HS-27A (cell line): ENCODE measurements around the gene ACTL10.
"Not testable (repeated sequence)": the region's sequence is repeated elsewhere in the genome, so short reads cannot be mapped to it uniquely, and the experiment has no call there.

Experiments used
- DNase-seq: peaks from one replicate; pipeline ENCODE4 v3.0.0-alpha.2; 2012; ENCODE audit warnings: low read depth, missing footprints

The ACTL10 gene

GRCh38 chr20:33666293-33667244 lies at the start of gene ACTL10:
Gene ACTL10, plus strand, starts transcription at chr20:33666943. Its CDS starts 555 bp downstream, at chr20:33667498.
- DNase-seq: peak; percentile 99

DNA sequence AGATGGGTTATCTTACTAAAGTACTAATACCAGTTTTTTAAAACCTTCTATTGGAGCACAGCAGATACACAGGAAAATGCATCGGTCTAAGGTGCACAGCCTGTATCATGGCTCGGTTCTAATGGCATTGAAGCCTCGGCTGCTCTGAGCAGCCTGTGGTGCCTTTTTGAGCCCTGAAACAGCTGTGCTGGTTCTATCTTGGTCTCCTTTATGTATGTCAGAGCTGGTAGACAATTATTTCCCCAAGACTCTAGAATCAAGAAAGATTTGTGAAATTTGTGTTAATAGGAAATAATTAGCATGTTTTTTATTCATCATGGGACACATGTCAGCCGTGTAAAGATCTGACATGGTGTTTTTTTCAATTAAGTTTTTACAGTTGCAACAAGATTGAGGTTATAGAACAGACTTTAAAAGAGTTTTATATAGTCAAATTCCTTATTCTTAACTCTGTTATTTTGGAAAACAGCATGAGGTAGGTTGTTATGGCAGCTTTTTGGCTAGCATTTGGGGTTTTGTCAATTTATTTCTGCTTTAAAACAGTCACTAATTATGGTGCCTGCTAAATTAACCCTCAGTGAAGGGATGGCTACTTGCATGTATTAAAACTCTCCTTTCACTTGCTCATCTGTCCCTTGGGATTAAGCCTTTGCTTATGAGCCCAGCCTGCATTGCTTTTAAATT lies 44.9 kb upstream of the ACTL10 start:
- DNase-seq: no peak

DNA sequence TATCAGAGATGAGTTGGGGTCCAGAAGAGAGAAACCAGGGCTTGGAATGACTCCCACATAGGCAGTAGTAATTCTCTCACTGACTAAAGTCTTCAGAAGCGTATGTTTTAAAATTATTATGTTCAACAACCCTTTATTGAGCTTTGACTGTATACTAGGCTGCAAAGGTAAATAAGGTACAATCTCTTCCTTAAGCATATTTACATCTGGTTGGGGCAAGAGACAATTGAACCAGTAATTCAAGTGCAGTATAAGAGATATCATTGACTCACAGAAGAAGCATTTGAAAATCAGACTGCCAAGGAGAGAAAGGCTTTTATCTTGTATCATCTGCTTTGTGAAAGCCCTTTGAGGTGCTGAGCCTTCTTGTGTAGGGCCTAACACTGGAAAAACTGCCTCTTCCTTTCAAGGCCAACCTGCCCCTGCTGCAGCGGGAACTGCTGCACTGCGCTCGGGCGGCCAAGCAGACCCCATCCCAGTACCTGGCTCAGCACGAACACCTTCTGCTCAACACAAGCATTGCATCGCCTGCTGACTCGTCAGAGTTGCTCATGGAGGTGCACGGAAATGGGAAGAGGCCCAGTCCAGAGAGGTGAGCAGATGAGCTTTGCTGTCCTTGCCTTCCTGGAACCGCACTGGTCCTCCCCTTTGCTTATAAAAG lies 43.9 kb upstream of the ACTL10 start:
- DNase-seq: no peak

DNA sequence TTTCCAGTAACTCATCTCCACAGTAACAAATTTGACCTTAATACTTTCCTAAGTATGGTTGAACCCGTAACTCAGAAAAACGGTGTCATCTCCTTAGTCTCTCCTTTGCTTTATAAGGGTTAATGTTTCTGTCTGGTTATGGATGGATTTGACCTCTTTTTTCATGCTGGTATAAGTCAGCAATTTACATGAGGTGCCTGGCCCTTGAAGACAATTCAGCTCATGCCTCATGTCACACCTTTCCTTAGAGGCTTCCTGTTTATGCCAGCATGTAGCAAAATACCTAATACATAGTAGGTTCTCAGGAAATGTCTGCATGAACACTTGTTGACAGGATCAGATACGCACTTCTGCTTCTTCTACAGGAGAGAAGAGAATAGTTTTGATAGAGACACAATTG lies 42.3 kb upstream of the ACTL10 start:
- DNase-seq: no peak

DNA sequence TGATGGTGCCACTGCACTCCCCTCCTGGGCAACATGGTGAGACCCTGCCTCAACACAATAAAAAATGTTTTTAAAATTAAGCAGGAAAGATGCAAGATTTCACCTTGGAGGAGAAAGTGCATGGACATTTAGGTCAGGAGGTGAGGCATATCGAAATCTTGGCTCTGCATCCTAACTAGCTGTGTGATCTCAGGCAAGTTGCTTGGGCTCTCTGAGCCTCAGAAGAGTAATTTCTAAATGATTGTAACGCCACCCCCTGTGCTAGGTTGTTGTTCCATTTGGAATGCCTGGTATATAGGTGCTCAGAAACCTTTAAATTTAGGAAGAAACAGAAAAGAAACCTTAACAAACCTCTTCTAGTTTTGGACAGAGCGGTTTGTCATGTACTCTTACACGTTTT lies 40.6 kb upstream of the ACTL10 start:
- DNase-seq: no peak

DNA sequence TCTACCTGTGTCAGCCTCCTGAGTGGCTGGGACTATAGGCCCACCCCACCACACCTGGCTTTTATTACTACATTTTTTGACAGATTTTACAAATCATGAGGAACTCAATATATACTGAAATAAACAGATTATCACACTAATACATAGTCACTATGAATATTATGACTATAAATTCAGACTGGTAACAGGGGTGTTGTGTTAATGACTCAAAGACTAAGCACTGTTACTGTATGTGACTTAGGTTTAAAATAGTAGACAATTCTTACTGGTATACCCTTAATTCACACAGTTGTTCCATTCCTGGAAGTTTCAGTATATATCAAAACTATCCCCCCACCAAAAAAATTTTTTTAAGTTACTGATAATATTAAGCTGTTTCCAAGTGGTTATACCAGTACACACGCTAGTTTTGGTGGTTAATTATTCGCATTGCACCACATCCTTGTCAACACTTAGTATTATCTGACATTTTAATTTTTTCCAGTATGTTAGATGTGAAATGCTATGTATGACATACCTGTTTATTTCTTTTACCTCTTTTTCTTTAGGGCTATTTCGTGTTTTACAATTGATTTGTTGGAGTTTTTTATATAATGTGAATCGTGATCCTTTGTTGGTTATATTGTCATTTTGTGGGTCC lies 39.0 kb upstream of the ACTL10 start:
- DNase-seq: no peak

GRCh38 chr20:33629533-33629932 lies 37.2 kb upstream of the ACTL10 start:
- DNase-seq: no peak

DNA sequence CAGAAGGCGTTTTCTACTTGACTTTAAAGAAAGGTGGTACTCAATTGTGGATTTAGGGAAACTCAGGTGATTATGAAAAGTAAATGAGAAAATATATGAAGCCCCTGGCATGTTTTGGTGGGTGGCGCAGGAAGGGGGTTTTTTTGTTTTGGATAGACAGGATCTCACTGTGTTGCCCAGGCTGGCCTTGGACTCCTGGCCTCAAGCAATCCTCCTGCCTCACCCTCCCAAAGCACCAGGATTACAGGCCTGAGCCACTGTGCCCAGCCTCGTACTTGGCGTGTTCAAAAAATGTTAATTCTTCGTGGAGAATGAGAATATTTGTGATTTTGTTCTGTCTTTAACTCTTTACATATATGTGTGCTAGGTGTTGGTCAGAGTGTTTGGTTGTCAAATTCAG lies 36.8 kb upstream of the ACTL10 start:
- no peak for DNase-seq

DNA sequence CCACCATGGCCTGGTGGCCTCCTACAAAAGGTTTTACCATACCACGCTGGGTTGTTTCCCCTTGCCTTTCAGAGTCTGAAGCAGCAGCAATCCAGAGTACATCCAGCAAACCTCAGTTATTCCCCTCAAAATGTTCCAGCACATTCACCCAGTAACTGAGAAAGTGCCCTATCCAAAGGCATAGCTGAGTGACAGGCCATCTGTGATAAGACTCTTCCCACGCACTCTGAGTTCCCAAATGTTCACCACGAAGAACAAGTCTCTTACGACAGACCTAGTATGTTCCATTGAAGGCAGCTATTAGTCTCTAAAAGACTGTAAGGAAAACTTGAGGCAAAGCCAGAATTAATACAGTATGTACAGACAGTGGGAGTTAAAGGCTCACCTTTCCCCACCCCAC lies 36.2 kb upstream of the ACTL10 start:
- no peak for DNase-seq

- not testable (repeated sequence) for DNase-seq
These were observed 34.8 kb upstream of the ACTL10 start for GRCh38 chr20:33631910-33632309.

GRCh38 chr20:33635341-33635740 lies 31.4 kb upstream of the ACTL10 start:
- DNase-seq: no peak

DNA sequence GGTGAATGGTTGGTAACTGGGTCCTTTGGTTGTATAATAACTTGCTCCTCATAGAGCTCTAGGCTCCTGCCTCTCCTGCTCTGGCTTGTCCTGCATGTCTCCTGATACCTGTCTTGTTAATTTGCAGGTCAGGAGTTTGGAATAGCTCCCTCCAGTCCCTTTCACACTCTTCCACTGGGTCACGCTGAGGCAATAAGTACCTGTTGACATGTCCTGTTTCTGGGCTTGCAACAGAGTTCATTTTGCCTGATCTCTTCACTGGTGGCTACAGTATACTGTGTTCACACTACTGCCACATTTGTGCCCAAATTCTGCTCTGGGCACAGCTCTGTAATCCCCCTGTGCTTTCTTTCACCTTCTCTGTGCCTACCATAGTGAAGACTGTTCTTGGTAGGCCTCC lies 30.0 kb upstream of the ACTL10 start:
- no peak for DNase-seq

- DNase-seq: no peak
These were observed 26.5 kb upstream of the ACTL10 start for GRCh38 chr20:33640287-33640686.

DNA sequence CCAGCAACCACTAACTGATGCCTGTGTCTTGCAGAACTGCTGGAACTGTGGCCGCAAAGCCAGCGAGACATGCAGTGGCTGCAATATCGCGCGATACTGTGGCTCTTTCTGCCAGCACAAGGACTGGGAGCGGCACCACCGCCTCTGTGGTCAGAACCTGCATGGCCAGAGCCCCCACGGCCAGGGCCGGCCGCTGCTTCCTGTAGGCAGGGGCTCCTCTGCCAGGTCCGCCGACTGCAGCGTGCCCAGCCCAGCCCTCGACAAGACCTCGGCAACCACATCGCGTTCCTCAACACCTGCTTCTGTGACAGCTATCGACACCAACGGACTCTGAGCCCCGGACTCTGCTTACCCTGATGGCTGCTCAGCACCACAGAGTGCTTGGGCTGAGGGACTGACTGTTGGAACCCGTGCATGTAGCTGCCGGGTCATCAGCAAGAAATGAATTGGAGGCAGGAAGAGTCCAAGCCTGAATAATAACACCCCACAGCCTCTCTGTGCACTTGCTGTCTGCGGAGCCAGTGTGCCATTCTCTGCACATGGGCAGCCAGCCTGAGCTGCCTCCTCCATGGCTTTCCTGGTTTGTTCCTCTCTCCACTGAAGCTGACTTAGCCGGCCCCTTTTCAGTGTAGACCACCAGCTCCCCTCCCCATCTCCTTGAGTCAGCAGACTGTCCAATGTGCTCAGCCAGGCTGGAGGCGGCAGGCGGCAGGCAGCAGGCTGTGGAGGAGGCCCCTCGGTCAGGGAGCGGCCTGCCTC lies 22.3 kb upstream of the ACTL10 start:
- DNase-seq: no peak

DNA sequence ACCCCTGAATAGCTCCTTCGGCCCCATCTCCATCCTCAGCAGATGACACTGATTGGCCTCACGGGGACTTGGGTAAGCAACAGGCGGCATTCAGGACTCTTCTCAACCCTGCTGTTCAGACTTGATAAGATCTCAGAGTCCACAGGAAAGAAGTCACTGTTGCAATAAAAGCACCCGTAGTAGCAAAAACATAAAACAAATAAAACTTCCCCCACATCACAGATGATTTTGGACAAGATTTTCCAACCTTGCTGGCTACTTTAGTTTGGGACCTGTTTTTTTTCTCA lies 21.7 kb upstream of the ACTL10 start:
- DNase-seq: no peak

GRCh38 chr20:33645396-33645795 lies 21.3 kb upstream of the ACTL10 start:
- no peak for DNase-seq

DNA sequence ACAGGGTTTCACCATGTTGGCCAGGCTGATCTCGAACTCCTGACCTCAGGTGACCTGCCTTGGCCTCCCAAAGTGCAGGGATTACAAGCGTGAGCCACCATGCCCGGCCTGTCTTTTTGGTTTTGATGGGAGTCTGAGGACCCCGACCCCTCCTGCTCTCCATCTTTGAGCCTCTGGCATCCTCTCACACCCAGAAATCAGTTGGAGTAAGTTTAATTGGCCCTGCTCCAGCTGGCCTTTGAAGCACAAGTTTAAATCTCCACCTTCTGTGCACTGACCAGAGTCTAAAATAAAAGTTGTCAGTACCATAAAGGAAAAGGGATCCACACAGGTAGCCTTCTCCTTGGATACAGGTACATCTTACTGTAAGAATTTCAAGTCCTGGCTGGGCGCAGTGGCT lies 20.6 kb upstream of the ACTL10 start:
- no peak for DNase-seq

DNA sequence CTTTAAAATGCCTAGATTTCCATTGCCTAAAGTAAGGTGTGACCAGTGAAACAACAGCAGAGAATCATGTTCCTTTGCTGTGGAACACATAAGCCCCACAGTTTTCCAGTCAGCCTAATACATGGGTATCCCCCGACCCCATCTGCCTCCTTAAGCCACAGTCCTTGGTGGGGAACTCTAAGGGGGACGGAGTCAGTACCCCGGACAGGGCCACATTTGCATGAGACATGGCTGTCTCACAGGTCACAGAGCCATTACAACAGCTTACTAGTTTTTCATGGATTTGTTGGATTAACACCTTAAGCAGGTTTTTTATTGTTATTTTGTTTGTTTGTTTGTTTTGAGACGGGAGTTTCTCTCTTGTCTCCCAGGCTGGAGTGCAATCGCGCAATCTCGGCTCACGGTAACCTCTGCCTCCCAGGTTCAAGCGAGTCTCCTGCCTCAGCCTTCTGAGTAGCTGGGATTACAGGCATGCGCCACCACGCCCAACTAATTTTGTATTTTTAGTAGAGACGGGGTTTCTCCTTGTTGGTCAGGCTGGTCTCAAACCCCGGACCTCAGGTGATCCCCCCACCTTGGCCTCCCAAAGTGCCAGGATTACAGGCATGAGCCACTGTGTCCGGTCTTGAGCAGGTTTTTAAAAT lies 19.7 kb upstream of the ACTL10 start:
- DNase-seq: not testable (repeated sequence)

DNA sequence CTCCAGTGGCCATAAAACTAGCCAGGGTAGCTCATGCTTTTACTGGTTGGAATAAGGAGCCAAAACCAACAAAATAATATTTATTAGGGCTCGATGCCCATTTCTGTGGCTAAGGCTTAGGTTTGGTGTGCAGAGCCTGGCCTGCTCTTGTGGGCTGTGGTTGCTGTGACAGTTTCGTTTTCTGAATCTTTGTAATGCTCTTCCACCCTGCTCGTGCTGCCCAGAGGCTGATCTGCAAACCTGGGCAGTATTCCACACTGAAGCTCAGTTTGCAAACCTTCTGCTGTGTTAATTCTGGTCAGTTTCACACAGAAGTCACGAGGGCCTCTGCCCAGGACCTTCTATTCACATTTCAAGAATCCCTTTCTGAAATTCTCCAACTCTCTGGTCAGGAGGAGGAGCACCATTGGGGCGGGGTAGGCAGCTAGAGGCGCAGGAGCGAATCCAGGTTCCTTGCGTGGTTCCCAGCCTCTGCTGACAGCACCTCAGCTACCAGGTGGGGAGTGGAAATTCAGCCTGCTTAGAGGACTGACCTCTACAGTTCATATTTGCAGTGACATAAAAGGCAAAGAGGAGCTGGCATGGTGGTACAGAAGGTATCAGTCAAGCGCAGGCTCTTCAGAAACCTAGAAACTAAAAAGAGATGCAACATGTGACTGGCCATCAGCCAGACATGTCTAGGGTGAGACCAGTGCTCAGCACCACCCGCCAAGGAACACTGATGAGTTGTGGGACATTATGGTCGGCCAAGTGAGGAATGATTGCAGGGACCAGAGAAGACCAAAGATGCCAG lies 18.9 kb upstream of the ACTL10 start:
- DNase-seq: no peak

DNA sequence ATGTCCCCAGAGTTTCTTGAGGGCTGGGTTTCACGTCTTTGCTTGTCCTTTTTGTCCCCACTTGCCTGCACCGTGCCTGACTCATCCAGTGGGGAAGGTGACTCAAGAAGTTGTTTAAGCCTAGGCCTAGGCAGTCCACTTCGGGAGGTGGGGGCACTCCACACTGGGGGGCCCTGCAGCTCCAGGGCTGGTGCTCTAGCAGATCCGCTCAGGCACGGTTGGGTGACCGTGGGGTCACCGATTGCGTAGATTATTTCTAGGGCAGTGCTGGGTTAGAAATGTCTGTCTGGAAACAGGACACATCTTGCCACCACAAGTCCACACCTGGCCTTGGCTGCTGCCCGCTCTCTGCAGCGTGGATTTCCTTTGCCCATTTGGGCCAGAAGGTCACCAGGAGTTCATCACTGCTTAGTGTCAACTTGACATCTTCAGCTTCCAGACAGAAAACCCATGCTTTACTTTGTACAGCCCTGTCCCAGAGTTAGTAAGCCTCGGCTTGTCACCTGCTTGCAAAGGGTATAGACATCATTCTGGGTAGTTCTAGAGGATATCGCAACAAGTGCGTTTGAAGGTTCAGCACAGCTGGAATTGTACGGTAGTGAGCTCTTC lies 18.2 kb upstream of the ACTL10 start:
- DNase-seq: no peak
